PC-9 (cell line): ENCODE measurements around the gene MAB21L3.

Source experiments
- CTCF ChIP-seq: fragments of 200-600 bp; sonication (generic); conservative IDR thresholded peaks from 2 replicates; pipeline ENCODE4 v1.6.1; 2017; ENCODE audit warnings: mixed run types, antibody characterized with exemption, mild to moderate bottlenecking, moderate library complexity
- EZH2 ChIP-seq: fragments of 200-600 bp; sonication (generic); IDR thresholded peaks from 2 replicates; pipeline ENCODE4 v1.8.0; 2017; ENCODE audit warnings: antibody characterized with exemption, low read depth

- TF ChIP-seq CTCF (no peak), EZH2 (no peak)
These were observed 43.7 kb upstream of the MAB21L3 start for GRCh38 chr1:116067566-116067890.
